ENCODE data around the gene PHETA1. TPM values are rescaled to one million over a fixed set of nuclear protein-coding genes. Genes with fewer than 3 reads are reported as not detected.

The PHETA1 gene
- total and polyA plus RNA-seq, 2 experiments from 2014 or later = 5.3 to 12.9 TPM

GRCh38 chr12:111360325-111360930, 8.5 kb downstream of the PHETA1 start (continued):
- no peak for TF ChIP-seq ZNF462 (CRISPR knock-in tag; IDR thresholded peaks at IDR 0.05)

GRCh38 chr12:111359914-111360276, 9.0 kb downstream of the PHETA1 start:
- Histone ChIP-seq H3K4me1 (ENCODE audit: insufficient read depth) (no peaks in the 10 kb centered on the region), H3K4me2 (no peak overlapping the region), H2AFZ (no peak overlapping the region), H3K9me2 (ENCODE audit: insufficient read depth) (no peaks in the 10 kb centered on the region), H4K20me1 (replicated peaks; ENCODE audit: insufficient read depth) (no peaks in the 10 kb centered on the region), H3F3A (replicated peaks; ENCODE audit: low read depth) (no peaks in the 10 kb centered on the region), H3K79me2 (replicated peaks; ENCODE audit: insufficient read depth) (no peaks in the 10 kb centered on the region), H3K36me3 (ENCODE audit: insufficient read depth) (no peaks in the 10 kb centered on the region), H3K27ac (ENCODE audit: low read depth) (no peak overlapping the region), H3K27me3 (ENCODE audit: insufficient read depth) (no peaks in the 10 kb centered on the region), H3K4me3 (no peak overlapping the region)
- no peaks in the 10 kb centered on the region for H3K9me3 Mint-ChIP-seq
- no peak overlapping the region; the same call in 1 of the 2 replicates for H3K27ac Mint-ChIP-seq
- no peak for ATAC-seq
- H3K4me1 Mint-ChIP-seq = no peaks in the 10 kb centered on the region; the same call in 2 of the 3 replicates
- no peak for DNase-seq (ENCODE audit: low spot score)
- H3K4me3 Mint-ChIP-seq = no peak overlapping the region
- no peaks in the 10 kb centered on the region for H3K36me3 Mint-ChIP-seq (ENCODE audit: low read depth)
- no peak for TF ChIP-seq EZH2phosphoT487 (IDR thresholded peaks at IDR 0.05; ENCODE audit: unreplicated experiment)
- TF ChIP-seq, protein P1, sequence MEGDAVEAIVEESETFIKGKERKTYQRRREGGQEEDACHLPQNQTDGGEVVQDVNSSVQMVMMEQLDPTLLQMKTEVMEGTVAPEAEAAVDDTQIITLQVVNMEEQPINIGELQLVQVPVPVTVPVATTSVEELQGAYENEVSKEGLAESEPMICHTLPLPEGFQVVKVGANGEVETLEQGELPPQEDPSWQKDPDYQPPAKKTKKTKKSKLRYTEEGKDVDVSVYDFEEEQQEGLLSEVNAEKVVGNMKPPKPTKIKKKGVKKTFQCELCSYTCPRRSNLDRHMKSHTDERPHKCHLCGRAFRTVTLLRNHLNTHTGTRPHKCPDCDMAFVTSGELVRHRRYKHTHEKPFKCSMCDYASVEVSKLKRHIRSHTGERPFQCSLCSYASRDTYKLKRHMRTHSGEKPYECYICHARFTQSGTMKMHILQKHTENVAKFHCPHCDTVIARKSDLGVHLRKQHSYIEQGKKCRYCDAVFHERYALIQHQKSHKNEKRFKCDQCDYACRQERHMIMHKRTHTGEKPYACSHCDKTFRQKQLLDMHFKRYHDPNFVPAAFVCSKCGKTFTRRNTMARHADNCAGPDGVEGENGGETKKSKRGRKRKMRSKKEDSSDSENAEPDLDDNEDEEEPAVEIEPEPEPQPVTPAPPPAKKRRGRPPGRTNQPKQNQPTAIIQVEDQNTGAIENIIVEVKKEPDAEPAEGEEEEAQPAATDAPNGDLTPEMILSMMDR (conservative IDR thresholded peaks at IDR 0.05; ENCODE audit: low read depth in 2 of 2) = no peak
- no peak for TF ChIP-seq CREB1 (CRISPR knock-in tag; IDR thresholded peaks at IDR 0.05; ENCODE audit: low read depth)
- TF ChIP-seq, protein P2, sequence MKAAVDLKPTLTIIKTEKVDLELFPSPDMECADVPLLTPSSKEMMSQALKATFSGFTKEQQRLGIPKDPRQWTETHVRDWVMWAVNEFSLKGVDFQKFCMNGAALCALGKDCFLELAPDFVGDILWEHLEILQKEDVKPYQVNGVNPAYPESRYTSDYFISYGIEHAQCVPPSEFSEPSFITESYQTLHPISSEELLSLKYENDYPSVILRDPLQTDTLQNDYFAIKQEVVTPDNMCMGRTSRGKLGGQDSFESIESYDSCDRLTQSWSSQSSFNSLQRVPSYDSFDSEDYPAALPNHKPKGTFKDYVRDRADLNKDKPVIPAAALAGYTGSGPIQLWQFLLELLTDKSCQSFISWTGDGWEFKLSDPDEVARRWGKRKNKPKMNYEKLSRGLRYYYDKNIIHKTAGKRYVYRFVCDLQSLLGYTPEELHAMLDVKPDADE (IDR thresholded peaks at IDR 0.05) = no peak
- TF ChIP-seq NANOG (IDR thresholded peaks at IDR 0.05; ENCODE audit: borderline replicate concordance) = no peak
- no peak for TF ChIP-seq ZNF114 (CRISPR knock-in tag; IDR thresholded peaks at IDR 0.05)
- no peak for TF ChIP-seq JUNB (IDR thresholded peaks at IDR 0.05; ENCODE audit: unreplicated experiment)
- TF ChIP-seq, protein P3, sequence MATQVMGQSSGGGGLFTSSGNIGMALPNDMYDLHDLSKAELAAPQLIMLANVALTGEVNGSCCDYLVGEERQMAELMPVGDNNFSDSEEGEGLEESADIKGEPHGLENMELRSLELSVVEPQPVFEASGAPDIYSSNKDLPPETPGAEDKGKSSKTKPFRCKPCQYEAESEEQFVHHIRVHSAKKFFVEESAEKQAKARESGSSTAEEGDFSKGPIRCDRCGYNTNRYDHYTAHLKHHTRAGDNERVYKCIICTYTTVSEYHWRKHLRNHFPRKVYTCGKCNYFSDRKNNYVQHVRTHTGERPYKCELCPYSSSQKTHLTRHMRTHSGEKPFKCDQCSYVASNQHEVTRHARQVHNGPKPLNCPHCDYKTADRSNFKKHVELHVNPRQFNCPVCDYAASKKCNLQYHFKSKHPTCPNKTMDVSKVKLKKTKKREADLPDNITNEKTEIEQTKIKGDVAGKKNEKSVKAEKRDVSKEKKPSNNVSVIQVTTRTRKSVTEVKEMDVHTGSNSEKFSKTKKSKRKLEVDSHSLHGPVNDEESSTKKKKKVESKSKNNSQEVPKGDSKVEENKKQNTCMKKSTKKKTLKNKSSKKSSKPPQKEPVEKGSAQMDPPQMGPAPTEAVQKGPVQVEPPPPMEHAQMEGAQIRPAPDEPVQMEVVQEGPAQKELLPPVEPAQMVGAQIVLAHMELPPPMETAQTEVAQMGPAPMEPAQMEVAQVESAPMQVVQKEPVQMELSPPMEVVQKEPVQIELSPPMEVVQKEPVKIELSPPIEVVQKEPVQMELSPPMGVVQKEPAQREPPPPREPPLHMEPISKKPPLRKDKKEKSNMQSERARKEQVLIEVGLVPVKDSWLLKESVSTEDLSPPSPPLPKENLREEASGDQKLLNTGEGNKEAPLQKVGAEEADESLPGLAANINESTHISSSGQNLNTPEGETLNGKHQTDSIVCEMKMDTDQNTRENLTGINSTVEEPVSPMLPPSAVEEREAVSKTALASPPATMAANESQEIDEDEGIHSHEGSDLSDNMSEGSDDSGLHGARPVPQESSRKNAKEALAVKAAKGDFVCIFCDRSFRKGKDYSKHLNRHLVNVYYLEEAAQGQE (IDR thresholded peaks at IDR 0.05; ENCODE audit: unreplicated experiment) = no peak
- no peak for TF ChIP-seq POLR2AphosphoS5 (IDR thresholded peaks at IDR 0.05; ENCODE audit: low read depth)
- no peaks in the 10 kb centered on the region for H3K27me3 Mint-ChIP-seq (ENCODE audit: insufficient read depth, low read depth, poor library complexity)

Measured in GM23338 (cell line).